Suppressor macrophage treated with lipopolysaccharide for 1 hour (primary cell): ENCODE results near the gene PATL1.
A peak's percentile ranks its signal among the peaks of the same experiment; 100 is the strongest.
"Not testable (repeated sequence)": the region's sequence is repeated elsewhere in the genome, so short reads cannot be mapped to it uniquely, and the experiment has no call there.

Source experiments
- DNase-seq, 3 donors: peaks; one replicate each; pipeline ENCODE4 v3.0.0-alpha.2; 2020 to 2022

PATL1 gene, protein sequence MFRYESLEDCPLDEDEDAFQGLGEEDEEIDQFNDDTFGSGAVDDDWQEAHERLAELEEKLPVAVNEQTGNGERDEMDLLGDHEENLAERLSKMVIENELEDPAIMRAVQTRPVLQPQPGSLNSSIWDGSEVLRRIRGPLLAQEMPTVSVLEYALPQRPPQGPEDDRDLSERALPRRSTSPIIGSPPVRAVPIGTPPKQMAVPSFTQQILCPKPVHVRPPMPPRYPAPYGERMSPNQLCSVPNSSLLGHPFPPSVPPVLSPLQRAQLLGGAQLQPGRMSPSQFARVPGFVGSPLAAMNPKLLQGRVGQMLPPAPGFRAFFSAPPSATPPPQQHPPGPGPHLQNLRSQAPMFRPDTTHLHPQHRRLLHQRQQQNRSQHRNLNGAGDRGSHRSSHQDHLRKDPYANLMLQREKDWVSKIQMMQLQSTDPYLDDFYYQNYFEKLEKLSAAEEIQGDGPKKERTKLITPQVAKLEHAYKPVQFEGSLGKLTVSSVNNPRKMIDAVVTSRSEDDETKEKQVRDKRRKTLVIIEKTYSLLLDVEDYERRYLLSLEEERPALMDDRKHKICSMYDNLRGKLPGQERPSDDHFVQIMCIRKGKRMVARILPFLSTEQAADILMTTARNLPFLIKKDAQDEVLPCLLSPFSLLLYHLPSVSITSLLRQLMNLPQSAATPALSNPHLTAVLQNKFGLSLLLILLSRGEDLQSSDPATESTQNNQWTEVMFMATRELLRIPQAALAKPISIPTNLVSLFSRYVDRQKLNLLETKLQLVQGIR

DNA sequence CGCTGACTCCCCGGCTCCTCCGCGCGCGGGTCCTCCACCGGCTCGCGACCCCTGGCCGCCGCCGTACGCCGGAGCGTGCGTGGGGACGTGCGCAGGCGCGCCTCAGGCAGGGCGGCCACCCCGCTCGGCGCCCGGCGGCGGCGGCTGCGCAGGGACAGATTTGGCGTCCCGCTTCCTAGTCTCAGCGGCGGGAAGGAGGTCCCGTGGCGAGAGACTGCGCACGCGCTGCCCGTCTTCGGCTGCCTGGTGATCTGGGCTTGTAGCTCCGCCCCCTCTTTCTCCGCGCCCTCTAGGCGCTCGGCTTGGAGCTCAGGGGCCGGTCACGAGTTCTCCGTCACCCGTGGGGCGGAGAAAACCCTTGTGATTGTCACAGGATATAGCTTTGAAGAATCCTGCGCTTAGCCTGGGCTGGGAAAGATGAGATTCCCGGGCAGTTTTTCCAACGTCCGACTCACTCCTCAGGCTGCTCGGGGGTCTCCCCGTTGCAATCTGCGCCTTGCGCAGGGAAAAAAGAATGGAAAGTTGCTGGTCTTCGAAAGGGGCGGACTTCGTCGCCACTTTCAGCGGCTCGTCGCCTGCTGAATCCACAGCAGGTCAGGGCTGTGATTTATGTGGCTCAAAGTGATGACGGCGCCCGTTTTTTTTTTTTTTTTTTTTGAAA lies at the start of gene PATL1:
PATL1 (minus strand) TSS at position 88 of the 661 bp plus-strand sequence. CDS start 142 bp downstream, outside the sequence.
- DNase-seq = peak; percentile 99 to 100 (median 100)

DNA sequence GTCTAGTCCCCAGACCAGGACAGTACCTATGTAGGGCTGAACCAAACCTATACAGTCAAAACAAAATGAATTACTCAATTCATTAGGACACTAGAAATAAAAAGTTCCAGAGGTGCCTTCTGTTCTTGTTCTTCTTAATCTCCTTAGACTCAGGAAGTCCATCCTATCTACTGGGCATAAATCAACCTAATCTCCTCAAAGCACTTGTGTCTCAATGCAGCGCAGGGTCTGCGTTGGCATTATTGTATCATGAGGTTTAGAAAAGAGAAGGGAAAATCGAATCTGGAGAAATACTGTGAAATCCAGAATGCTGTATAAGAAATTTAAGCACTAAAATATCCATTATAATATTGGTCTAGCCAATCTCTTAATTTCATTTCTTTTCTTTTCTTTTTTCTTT lies 47.2 kb upstream of the PATL1 start:
- DNase-seq = no peak

DNA sequence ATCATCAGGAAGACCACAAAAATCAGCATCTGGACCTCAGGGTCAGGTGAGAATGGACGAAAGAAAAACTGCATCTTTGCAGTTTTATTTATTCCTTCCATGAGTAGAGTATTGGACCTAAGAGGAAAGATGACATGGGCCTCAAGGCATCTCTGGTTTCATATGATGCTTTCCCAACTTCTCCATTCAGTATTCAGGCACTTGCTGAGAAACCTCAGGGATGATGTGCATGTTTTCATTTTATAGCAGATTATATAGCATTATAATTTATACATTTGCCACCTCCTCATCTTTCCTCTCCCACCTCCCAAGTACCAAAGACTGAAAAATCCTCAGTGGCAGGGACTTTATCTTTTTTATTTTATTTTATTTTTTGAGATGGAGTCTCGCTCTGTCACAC lies 44.9 kb upstream of the PATL1 start, which contains the start of gene OR10V1:
OR10V1 (minus strand) TSS at position 101 of the 400 bp plus-strand sequence; CDS start at position 101, 0 bp downstream.
- no peak for DNase-seq

DNA sequence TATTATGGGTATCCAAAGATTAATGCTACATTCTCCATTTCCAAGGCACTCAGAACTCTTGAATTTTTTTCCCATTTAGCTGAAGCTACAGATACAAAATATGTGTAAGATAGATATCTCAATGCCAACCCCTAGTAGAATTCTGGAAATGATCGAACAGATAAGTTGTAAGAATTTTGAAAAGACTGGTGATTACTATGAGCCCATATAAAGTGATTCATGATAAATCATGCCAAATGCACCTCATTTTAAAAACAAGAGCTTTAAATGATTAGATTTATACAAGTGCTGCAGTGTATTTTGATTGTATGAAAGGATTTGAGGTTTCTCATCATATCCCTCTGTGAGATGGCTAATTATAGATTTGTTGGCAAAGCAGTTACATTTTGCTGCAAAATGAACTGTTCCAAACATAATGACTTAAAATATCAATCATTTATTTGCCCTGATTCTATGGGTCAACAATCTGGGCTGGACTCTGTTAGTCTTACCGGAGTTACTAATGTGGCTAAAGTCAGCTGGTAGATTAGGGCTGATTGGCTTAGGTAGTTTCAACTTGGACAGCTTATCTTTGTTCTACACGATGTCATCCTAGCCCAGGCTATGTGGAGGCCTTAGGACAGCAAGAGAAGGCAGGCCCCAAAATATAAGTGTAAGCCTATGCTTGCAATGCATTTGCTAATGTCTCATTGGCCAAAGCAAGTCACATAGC lies 41.5 kb upstream of the PATL1 start:
- DNase-seq = no peak

DNA sequence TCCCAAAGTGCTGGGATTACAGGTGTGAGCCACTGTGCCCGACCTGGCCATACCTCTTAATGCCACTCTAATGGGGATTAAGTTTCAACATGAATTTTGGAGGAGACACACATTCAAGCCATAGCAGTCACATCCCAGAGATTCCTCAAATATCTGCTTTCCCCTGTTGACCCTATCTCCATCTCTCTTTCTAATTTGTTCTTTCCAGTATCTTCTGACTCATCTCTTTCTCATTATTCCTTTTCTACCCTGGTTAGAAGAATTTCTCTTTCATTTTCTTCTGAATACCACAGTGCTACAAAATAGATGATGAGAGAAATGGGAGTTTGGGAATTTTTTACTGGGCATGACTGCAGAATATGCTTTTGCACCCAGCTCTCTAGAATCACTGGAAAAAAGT lies 39.7 kb upstream of the PATL1 start:
- DNase-seq = no peak

DNA sequence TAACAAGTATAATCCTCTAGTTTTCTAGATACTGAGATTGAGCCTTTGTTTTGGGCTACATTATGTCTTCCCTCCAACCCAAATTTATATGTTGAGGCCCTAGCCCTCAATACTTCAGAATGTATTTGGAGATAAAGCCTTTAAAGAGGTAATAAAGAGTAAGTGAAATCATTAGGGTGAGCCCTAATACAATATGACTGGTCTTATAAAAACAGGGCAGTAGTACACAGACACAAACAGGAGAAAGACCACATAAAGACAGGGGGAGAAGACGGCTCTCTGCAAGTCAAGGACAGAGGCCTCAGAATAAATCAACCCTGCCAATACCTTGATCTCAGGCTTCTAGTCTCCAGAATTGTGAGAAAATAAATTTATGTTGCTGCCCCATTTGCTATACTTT lies 38.5 kb upstream of the PATL1 start:
- no peak for DNase-seq

DNA sequence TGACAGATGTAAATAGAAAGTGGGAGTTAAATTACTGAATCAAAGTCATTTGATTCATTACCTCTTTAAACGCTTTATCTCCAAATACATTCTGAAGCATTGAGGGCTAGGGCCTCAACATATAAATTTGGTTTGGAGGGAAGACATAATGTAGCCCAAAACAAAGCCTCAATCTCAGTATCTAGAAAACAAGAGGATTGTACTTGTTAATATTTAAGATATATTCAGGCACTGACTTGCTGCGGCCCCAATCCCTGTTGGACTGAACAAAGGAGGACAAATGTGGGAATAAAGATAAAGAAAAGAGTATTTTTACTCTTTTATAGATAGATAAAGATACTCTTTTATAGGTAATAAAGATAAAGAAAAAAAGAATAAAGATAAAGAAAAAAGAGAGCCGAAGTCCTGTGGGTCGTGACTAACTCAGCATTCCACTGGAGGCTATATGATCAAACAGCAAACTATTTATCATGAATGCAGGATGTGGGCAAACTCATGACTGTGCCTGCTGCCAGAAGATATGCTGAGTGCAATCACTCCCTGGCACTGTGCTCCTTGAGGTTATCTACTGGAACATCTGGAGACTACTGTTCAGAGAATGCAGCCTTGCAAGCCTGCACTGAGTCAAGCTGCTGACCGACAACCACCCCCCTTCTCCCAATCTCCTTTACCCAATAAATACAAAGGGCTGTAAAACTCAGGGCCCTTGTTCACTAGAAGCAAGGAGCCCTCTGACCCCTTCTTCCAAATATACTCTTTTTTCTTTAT lies 37.9 kb upstream of the PATL1 start:
- no peak for DNase-seq

DNA sequence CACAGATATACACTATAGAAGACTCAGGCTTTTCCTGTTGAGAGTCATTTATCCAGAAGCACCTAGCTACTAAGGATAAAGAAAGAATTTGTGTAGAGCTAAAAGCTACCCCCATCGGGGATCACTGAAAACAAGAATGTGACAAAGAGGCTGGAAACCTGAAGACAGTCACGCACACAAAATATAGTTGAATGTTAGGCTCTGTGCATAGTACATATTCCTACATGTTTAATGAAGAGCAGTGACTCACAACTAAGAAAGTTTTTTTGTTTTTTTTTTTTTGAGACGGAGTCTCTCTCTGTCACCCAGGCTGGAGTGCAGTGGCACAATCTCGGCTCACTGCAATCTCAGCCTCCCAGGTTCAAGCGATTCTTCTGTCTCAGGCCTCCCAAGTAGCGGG lies 36.5 kb upstream of the PATL1 start:
- DNase-seq = no peak

DNA sequence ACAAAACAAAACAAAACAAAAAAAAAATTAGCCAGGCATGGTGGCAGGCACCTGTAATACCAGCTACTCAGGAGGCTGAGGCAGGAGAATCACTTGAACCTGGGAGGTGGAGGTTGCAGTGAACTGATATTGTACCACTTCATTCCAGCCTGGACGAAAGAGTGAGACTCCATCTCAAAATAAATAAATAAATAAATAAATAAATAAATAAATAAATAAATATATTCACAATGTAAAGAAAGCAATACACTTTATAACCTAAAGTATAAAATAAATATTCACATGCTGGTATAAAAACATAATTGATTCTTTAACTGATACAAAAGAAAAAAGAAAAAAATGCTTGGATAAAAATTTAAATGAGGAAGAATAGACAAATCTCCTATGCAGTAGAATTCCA lies 34.7 kb upstream of the PATL1 start:
- DNase-seq = not testable (repeated sequence)

DNA sequence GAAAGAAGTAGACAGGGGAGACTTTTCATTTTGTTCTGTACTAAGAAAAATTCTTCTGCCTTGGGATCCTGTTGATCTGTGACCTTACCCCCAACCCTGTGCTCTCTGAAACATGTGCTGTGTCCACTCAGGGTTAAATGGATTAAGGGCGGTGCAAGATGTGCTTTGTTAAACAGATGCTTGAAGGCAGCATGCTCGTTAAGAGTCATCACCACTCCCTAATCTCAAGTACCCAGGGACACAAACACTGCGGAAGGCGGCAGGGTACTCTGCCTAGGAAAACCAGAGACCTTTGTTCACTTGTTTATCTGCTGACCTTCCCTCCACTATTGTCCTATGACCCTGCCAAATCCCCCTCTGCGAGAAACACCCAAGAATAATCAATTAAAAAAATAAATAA lies 31.3 kb upstream of the PATL1 start:
- DNase-seq = not testable (repeated sequence)

DNA sequence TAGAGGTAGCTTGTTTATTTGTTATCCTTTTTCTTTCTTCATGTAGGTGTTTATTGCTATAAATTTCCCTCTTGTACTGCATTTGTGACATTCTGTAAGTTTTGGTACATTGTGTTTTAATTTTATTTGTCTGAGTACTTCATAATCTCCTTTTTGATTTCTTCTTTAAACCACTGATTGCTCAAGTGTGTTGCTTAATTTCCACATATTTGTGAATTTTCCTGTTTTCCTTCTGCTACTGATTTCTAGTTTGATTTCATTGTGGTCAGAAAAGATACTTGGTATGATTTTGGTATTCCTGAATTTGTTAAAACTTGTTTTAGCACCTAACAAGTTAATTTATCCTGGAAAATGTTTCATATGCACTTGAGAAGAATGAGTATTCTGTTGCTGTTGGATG lies 29.7 kb upstream of the PATL1 start:
- DNase-seq = no peak

DNA sequence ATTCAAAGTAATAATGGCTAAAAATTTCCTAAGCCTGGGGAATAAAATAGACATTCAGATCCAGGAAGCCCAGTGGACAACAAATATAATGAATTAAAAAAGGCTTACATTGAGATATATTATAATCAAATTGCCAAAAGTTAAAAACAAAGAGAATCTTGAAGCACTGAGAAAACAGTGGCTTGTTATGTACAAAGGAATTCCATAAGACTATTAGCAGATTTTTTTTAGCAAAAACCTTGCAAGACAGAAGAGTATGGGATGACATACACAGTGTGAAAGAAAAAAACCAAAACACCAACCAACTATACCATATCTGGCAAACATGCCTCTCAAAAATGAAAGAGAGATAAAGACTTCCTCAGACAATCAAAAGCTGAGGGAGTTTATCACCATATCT lies 24.1 kb upstream of the PATL1 start:
- no peak for DNase-seq

DNA sequence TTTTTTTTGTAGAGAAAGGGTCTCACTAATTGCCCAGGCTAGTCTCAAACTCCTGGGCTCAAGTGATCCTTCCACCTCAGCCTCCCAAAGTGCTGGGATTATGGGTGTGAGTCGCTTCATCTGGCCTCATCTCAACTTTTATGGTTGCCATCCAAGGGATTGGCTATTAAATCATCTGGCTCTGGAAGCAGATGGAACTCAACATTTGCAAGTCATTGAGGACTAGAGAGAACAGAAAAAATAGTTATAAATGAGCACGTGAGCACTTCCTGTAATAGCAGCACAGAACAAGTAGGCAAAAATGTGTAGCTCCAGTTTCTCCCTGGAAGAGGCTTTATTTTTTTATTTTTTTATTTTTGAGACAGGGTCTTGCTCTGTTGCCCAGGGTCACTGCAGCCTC lies 22.3 kb upstream of the PATL1 start:
- DNase-seq = no peak

DNA sequence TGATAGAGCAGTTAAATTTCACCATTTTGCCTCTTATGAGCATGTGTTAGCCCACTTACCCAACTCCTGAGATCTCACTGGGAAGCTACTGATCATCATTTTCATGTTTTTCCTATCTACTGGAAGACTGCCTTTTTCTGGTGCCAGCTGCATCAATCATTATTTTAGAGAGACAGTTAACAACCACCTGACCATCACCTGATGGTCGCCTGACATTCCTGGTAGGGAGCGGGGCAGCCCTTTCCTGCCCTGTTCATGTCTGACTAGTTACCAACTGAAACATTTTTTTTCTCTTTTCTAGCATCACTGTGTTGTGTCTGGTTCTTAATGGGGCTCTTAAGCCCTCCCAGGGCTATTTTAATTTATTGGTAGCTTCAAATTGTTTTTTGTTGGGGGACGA lies 20.2 kb upstream of the PATL1 start:
- DNase-seq = no peak

DNA sequence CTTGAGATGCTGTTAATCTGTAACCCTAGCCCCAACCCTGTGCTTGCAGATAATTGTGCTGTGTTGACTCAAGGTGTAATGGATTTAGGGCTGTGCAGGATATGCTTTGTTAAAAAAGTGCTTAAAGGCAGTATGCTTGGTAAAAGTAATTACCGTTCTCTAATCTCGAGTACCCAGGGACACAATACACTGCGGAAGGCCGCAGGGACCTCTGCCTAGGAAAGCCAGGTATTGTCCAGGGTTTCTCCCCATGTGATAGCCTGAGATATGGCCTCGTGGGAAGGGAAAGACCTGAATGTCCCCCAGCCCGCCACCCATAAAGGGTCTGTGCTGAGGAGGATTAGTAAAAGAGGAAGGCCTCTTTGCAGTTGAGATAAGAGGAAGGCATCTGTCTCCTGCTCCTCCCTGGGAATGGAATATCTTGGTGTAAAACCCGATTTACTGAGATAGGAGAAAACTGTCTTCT lies 12.5 kb upstream of the PATL1 start:
- DNase-seq = not testable (repeated sequence)

DNA sequence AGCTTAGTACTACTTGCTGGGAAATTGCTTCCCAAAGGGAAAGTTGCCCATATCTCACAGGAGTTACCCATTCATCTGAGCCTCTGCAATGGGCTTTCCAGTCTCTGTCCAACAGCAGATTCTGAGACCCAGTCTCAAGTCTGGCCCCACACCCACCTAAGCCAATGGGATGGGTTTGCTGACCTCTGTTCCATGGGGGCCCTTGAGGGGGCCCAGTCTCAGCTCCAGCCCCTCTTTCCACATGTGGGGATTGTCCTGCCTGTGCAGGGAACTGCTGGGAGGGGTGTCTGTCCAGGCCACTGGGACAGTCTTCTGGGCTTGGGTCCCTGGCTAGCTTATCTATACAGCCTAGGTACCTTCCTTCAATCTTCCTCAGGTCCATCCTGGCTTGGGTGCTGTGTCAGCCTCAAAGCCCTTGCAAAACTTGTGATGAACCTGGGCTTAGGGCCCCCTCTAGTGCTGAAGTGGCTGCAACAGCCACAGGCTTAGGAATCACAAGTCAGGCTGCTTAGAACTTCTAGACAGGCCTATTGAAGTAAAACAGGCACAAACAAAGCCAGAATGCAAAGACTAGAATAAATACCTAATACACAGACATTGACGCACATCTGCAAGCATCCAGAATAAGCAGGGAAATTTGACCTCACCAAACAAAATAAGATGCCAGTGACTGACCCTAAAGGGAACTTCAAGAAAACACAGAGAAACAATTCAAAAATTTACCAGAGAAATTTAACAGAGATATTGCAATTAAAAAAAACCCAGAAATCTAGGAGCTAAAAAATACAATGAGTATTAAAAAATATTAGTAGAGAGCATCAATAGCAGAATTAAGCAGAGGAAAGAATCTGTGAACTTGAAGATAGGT lies 11.7 kb upstream of the PATL1 start:
- DNase-seq = peak; percentile 73 to 80 (median 78)

DNA sequence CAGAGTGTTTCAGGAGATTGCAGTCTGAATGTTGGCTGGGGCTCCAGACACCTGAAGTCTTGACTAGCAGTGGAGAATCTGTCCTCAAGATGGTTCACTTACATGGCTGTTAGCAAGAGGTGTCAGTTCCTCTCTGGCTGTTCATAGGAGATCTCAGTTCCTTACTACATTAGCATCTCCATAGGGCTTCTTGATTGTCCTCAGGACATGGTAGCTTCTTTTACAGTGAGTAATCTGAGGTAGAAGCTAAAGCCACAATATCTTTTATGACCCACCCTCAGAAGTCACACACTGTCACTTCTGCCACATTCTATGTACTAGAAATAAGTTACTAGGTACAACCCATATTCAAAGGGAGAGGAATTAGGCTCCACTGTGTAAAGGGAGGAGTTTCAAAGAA lies 10.5 kb upstream of the PATL1 start:
- no peak for DNase-seq

DNA sequence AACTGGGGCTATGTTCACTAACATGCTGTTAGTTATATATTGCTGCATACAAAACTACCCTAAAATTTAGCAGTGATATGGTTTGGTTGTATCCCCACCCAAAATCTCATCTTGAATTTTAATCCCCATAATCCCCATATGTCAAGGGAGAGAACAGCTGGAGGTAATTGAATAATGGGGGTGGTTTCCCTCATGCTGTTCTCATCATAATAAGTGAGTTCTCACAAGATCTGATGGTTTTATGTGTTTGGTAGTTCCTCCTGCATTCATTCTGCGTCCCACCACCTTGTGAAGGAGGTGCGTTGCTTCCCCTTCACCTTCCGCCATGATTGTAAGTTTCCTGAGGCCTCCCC lies 10.0 kb upstream of the PATL1 start:
- no peak for DNase-seq

DNA sequence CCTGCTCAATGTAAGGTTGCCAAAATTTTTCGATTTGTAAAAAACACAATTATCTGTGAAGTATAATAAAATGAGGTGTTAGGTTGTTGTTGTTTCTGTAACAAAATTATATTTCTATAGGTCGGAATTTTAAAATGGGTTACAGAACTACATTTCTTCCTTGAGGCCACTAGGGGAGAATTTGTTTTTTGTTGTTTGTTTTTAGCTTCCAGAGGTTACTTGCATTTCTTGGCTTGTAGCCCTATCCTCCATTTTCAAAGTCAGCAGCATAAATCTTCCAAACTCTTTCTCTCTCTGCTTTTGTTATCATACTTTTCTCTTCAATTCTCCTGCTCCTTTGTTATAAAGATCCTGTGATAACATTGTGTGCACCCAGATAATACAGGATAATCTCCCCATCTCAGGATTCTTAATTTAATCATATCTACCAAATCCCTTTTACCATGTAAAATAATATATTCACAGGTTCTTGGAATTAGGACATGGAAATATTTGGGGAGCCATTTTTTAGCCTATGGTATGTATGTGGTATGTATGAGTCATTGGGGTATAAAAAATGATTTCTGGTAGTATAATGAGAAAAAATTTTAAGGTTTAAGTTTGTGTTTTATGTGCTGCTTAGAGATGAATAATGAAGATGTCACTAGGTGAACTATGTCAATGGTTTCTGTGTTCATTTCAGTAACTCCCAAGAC lies 9.4 kb upstream of the PATL1 start:
- no peak for DNase-seq

DNA sequence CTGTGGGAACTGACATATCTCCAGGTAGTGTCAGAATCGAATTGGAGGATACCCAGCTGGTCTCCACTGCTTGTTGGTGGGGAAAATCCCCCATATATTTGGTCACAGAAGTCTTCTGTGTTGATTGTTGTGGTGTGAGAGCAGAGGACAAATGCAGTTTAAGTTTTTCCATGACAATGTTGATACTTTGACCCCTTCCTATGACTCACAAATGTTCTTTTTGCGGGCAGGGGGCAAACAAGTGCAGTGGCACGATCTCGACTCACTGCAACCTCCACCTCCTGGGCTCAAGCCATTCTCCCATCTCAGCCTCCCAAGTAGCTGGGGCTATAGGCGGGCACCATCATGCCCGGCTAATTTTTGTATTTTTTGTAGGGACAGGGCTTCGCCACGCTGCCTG lies 7.4 kb upstream of the PATL1 start:
- no peak for DNase-seq
